GM12801 (cell line): ENCODE results near the gene MSLN.

Experiments
- CTCF ChIP-seq: IDR thresholded peaks from one replicate; pipeline ENCODE4 v1.5.1; 2011; ENCODE audit warnings: control low read depth; ENCODE audit not compliant: insufficient read length; ENCODE audit errors: extremely low read depth

Gene MSLN

DNA sequence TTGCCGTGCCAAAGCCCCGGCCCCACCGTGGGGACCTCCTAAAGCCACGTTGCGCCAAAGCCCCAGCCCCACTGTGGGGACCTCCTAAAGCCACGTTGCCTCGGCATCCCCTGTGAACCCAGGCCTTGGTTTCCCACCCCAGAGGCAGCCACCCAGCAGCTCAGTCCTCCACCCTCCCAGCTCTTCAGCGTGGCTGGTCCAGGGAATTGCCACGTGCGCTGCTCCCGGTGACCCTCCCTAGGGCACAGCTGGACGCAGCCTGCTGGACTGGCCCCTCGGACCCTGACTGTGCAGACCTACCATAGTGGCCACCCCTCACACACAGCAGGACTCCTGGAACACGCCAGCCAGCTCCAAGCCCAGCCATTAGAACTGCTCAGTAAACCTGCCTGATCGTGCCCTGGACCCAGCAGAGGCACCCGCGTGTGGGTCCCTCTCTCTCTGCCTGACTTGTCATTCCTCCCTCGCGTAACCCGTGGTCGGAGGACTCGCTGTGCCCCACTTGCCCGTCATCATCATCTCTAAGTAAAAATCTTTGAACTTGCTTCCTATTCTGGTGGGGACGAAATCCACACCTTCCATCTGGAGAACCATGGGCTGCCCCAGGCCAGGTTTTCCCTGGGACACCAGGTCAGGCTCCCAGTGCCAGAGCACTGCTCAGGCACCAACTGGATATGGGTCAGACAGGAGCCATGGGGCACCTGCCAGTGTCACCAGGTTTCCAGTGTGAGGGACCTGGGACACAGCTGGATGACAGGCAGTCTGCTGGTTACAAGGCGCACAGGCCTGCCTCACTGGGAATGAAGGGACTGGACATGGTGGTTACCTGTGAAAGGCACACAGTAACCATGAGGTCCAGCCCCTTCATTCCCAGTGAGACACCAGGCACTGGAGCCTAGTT, 25.3 kb upstream of the MSLN start:
- TF ChIP-seq CTCF: no peak

- TF ChIP-seq CTCF: no peak
Measured at GRCh38 chr16:735982-736453, 24.5 kb upstream of the MSLN start.

GRCh38 chr16:736936-737481, 23.5 kb upstream of the MSLN start:
- TF ChIP-seq CTCF: no peak

DNA sequence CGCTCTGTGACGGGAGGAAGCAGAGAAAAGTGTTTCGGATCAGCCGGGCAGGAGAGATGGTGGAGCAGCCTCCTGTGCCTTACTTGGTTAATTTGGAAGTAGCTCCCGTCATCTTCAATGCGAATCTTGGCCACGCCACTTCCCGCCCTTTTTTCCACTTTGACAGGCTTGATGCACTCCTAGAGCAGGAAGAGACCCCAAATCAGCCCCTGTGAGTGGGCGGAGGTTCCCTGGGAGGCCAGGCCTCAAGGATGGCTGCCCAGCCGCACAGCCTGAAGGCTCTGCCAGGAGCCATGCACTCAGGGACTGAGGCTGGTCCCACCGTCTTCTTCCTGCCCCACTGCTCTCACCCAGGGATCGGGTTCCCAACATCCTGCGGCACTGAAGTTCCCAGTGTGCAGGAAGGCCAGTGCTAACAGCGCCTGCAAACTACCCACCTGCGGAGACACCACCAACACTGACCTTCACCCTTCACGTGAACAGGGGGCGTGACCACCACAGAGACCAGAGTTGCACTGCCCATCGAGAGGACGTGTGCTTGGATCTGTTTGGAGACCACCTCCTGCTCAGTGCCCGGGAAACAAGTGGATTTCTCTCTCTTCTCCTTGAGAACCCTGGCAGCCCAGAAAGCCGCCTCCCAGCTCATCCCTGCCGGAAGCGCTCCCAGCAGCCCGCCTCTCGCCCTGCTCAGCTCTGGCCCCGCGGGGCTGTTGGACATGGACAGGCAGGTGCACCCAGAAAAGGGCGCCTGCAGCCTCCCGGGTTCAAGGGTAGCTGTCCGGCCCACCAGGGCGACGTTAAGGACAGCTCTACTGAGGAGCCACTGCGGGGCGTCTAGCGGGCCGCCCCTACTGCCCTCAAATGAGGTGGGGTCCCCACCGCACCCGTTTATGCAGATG, 20.7 kb upstream of the MSLN start:
- TF ChIP-seq CTCF: no peak

DNA sequence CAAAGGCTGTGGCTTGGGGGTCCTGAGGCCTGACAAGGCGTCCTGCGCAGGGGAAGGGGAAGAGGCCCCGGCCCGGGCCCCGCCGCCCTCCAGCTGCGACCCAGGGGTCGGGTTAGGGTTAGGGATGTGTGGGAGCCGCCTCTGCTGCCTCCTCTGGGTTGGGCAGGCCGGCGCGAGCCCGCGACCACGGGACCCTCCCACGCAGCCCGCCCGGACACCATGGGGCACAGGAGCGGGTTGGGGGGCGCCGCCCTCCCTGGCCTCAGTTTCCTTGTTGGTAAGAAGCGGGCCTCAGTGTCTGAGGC, 20.1 kb upstream of the MSLN start:
- TF ChIP-seq CTCF: no peak

DNA sequence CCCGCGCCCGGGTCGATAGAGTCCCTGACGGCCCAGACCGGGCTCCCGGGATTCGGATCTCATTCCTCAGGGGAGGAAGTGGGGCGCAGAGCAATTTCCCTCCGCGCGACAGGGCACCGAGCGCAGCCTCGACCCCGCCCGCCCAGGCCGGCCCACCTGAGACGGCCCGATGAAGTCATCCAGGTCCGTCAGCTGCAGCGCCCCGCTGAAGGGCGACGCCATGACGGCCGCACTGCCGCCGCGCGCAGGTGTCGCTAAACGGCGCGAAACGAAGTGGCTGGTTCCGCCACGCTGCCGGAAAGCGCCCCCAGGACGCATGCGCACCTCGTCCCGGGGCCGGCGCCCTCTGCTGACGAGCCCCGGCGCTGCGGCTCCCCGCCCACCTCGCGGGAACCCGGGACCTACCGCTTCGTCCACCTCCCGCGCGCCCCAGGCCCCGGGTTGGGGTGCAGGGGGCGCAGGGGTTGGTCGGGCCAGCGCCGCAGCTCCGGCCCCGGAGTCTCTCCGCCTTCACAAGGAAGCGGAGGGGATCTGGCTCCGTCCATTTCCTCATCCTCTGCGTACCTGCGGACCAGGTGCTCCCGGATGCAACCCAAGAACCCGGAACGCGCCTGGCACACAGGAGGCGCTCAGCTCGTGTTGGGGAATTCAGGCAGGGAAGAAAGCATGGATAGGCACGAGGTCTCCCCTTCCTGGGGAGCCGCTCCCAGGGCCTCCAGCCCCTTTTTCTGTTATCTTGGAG, 19.6 kb upstream of the MSLN start, which contains the start of gene CIAO3:
Gene CIAO3 (minus strand): TSS at position 234 of the 742 bp plus-strand sequence. CDS start 12 bp downstream, at position 222.
- TF ChIP-seq CTCF: no peak
